GM23248 (cell line): ENCODE results near the gene CARD11. TPM values are rescaled to one million over a fixed set of nuclear protein-coding genes. Genes with fewer than 3 reads are reported as not detected.

Experiments used
- DNase-seq: peaks from one replicate; pipeline ENCODE4 v3.0.0-alpha.2; 2015
- H2AFZ ChIP-seq: fragments of 200-600 bp; sonication (generic); 2 replicates; pipeline ENCODE4 v1.6.1; 2016; ENCODE audit warnings: antibody characterized with exemption
- H3F3A ChIP-seq: fragments of 200-600 bp; sonication (generic); 2 replicates; pipeline ENCODE4 v1.6.1; 2016; ENCODE audit warnings: mild to moderate bottlenecking, antibody characterized with exemption, mixed run types; ENCODE audit not compliant: insufficient read depth
- H3K27ac ChIP-seq: fragments of 200-600 bp; sonication (generic); 2 replicates; pipeline ENCODE4 v1.5.1; 2016; ENCODE audit warnings: mild to moderate bottlenecking
- H3K27me3 ChIP-seq: fragments of 200-600 bp; sonication (generic); replicated peaks from 2 replicates; pipeline ENCODE4 v1.6.1; 2016; ENCODE audit warnings: mild to moderate bottlenecking; ENCODE audit not compliant: insufficient read depth
- H3K36me3 ChIP-seq: fragments of 200-600 bp; sonication (generic); 2 replicates; pipeline ENCODE4 v1.6.1; 2016; ENCODE audit warnings: low read depth, mild to moderate bottlenecking
- H3K4me1 ChIP-seq: fragments of 200-600 bp; sonication (generic); 2 replicates; pipeline ENCODE4 v1.6.1; 2016; ENCODE audit warnings: mild to moderate bottlenecking; ENCODE audit not compliant: insufficient read depth
- H3K4me2 ChIP-seq: fragments of 200-600 bp; sonication (generic); one replicate; pipeline ENCODE4 v1.6.1; 2016; ENCODE audit warnings: mild to moderate bottlenecking; ENCODE audit not compliant: unreplicated experiment
- H3K4me3 ChIP-seq: fragments of 200-600 bp; sonication (generic); 2 replicates; pipeline ENCODE4 v1.5.1; 2016; ENCODE audit warnings: mild to moderate bottlenecking
- H3K79me2 ChIP-seq: fragments of 200-600 bp; sonication (generic); 2 replicates; pipeline ENCODE4 v1.6.1; 2016; ENCODE audit warnings: mild to moderate bottlenecking; ENCODE audit not compliant: insufficient read depth
- H3K9ac ChIP-seq: fragments of 200-600 bp; sonication (generic); 2 replicates; pipeline ENCODE4 v1.6.1; 2016; ENCODE audit warnings: mild to moderate bottlenecking
- H3K9me2 ChIP-seq: fragments of 200-600 bp; sonication (generic); 2 replicates; pipeline ENCODE4 v1.6.1; 2016; ENCODE audit warnings: mixed run types, mild to moderate bottlenecking, moderate library complexity; ENCODE audit not compliant: insufficient read depth
- H3K9me3 ChIP-seq: fragments of 200-600 bp; sonication (generic); one replicate; pipeline ENCODE4 v1.6.1; 2017; ENCODE audit warnings: low read depth
- H4K20me1 ChIP-seq: fragments of 200-600 bp; sonication (generic); 2 replicates; pipeline ENCODE4 v1.6.0; 2016; ENCODE audit not compliant: insufficient read depth
- EZH2 ChIP-seq: fragments of 200-600 bp; sonication (generic); IDR thresholded peaks from 2 replicates; pipeline ENCODE4 v1.6.1; 2018; ENCODE audit warnings: antibody characterized with exemption, mild to moderate bottlenecking; ENCODE audit not compliant: insufficient read depth, poor library complexity, severe bottlenecking
- EZH2phosphoT487 ChIP-seq: fragments of 200-600 bp; sonication (generic); IDR thresholded peaks from 2 replicates; pipeline ENCODE4 v1.6.1; 2018; ENCODE audit warnings: antibody characterized with exemption, moderate library complexity, mild to moderate bottlenecking, low read depth; ENCODE audit not compliant: insufficient read depth
- WGBS, 2 experiments: methylation state at CpG; one replicate each; pipeline ENCODE4 v1.1.6; 2015 to 2017; ENCODE audit warnings: low lambda C conversion rate in 2 of 2, low coverage in 1 of 2; ENCODE audit errors: missing lambda C conversion rate in 2 of 2; 5-methylcytosine and 5-hydroxymethylcytosine counted together
- in situ Hi-C: fragments of 300-500 bp; cut with MboI; formaldehyde crosslinking; loops from 2 replicates; pipeline ENCODE4 v1.15.0; 2020
- polyA plus RNA-seq: library from polyadenylated mRNA; unstranded; fragments of >200 nt; fragmentation: Nextera tagmentation; extraction: Ambion mirVana; gene quantifications from 2 replicates; pipeline ENCODE4 v1.2.1, GENCODE V29; 2016
- total RNA-seq: library from RNA; depleted of rRNA; stranded (reverse); fragments of >200 nt; shearing (Covaris generic); gene quantifications from 2 replicates; pipeline ENCODE4 v1.2.3, GENCODE V29; 2014

Gene CARD11
- total and polyA plus RNA-seq, 2 experiments from 2014 or later, result not detected

- DNase-seq, result no peak
- no peaks in the 10 kb centered on the region for H3K9me2 ChIP-seq
- H3K4me3 ChIP-seq, result no peak overlapping the region
- H3K27me3 ChIP-seq, result no peaks in the 10 kb centered on the region
- no peak overlapping the region for H3K27ac ChIP-seq
- H3K9ac ChIP-seq, result no peak overlapping the region
- in situ Hi-C loops, result no loop called here
- no peaks in the 10 kb centered on the region for H3K79me2 ChIP-seq
- no peaks in the 10 kb centered on the region for H3K36me3 ChIP-seq
- no peak overlapping the region for H3K4me2 ChIP-seq
- H3K9me3 ChIP-seq, result no peaks in the 10 kb centered on the region
- WGBS, 2 experiments, result 37 to 42% methylated on average over 23 of the region's 23 CpGs
- H4K20me1 ChIP-seq, result no peaks in the 10 kb centered on the region
- H2AFZ ChIP-seq, result no peak overlapping the region
- TF ChIP-seq EZH2phosphoT487 (no peak), EZH2 (no peak)
- H3K4me1 ChIP-seq, result no peaks in the 10 kb centered on the region
- H3F3A ChIP-seq, result no peaks in the 10 kb centered on the region
These were observed 29.5 kb downstream of the CARD11 start for GRCh38 chr7:3013975-3014792.

GRCh38 chr7:3011211-3011852, 32.3 kb downstream of the CARD11 start:
- TF ChIP-seq EZH2 (no peak), EZH2phosphoT487 (no peak)
- H3K9me3 ChIP-seq, result no peaks in the 10 kb centered on the region
- H3K4me3 ChIP-seq, result no peak overlapping the region
- H3K4me2 ChIP-seq, result no peak overlapping the region
- in situ Hi-C loops, result no loop called here
- H3K27ac ChIP-seq, result no peak overlapping the region
- H3K79me2 ChIP-seq, result no peaks in the 10 kb centered on the region
- H3K9ac ChIP-seq, result no peak overlapping the region
- no peaks in the 10 kb centered on the region for H3K4me1 ChIP-seq
- H2AFZ ChIP-seq, result no peak overlapping the region
- no peaks in the 10 kb centered on the region for H3K36me3 ChIP-seq
- no peaks in the 10 kb centered on the region for H3F3A ChIP-seq
- H4K20me1 ChIP-seq, result no peaks in the 10 kb centered on the region
- DNase-seq, result no peak
- 11 to 13% methylated on average over 5 of the region's 5 CpGs for WGBS, 2 experiments
- H3K27me3 ChIP-seq, result no peaks in the 10 kb centered on the region
- no peaks in the 10 kb centered on the region for H3K9me2 ChIP-seq

- Histone ChIP-seq H3K9me3 (no peaks in the 10 kb centered on the region), H3K4me3 (no peak overlapping the region), H4K20me1 (no peaks in the 10 kb centered on the region), H3K79me2 (no peaks in the 10 kb centered on the region), H3K4me2 (no peak overlapping the region), H3K4me1 (no peaks in the 10 kb centered on the region), H2AFZ (no peak overlapping the region), H3K9me2 (no peaks in the 10 kb centered on the region), H3K36me3 (no peaks in the 10 kb centered on the region), H3K9ac (no peak overlapping the region), H3K27me3 (no peaks in the 10 kb centered on the region), H3F3A (no peaks in the 10 kb centered on the region), H3K27ac (no peak overlapping the region)
- in situ Hi-C loops, result no loop called here
- WGBS, 2 experiments, result 58 to 65% methylated on average over 7 of the region's 7 CpGs
- no peak for TF ChIP-seq EZH2
- no peak for TF ChIP-seq EZH2phosphoT487
- no peak for DNase-seq
These were observed 33.5 kb downstream of the CARD11 start for GRCh38 chr7:3010161-3010560.

- 57% methylated on average over 12 of the region's 12 CpGs for WGBS, 2 experiments
- in situ Hi-C loops, result no loop called here
- Histone ChIP-seq H3K36me3 (no peaks in the 10 kb centered on the region), H3K9ac (no peak overlapping the region), H3F3A (no peaks in the 10 kb centered on the region), H3K79me2 (no peaks in the 10 kb centered on the region), H3K4me3 (no peak overlapping the region), H3K27ac (no peak overlapping the region), H3K27me3 (no peaks in the 10 kb centered on the region), H3K9me3 (no peaks in the 10 kb centered on the region), H3K4me2 (no peak overlapping the region), H4K20me1 (no peaks in the 10 kb centered on the region), H3K9me2 (no peaks in the 10 kb centered on the region), H3K4me1 (no peaks in the 10 kb centered on the region), H2AFZ (no peak overlapping the region)
- TF ChIP-seq EZH2, result no peak
- TF ChIP-seq EZH2phosphoT487, result no peak
- no peak for DNase-seq
These were observed 34.6 kb downstream of the CARD11 start for GRCh38 chr7:3009086-3009485.
